HFF-Myc (cell line): ENCODE measurements around the gene LRMDA.

ENCODE experiments used
- DNase-seq: peaks from one replicate; pipeline ENCODE4 v3.0.0-alpha.2; 2011; ENCODE audit warnings: low read depth; ENCODE audit errors: extremely low read depth
- H3K4me3 ChIP-seq: replicated peaks from 2 replicates; pipeline ENCODE4 v1.5.1; 2011; ENCODE audit warnings: low read depth, mild to moderate bottlenecking, control low read depth, low read length
- TF ChIP-seq, protein P1 (sequence below): IDR thresholded peaks from 2 replicates; pipeline ENCODE4 v1.5.1; 2012; ENCODE audit warnings: mild to moderate bottlenecking, low read depth, low read length, control low read depth; ENCODE audit errors: missing control alignments

The LRMDA gene

DNA sequence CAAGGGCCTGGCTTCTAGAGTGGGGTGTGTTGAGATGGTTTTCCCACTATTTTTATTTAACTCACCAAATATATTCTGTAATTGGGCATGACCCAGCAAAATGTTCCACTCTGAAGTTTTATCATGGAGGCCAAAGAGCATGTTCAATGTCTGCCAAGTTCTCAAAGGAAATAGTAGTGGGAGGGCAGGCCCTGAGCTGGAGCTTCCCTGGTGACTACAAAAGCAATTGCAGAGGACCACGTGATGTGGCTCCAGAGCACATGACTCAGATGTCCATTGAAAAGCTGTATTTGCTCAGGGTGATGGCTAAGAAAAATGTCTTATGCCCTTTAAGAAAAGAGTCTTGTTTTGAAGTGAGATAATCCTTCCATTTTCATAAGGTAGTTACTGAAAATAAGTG, 1024.8 kb downstream of the LRMDA start:
- H3K4me3 ChIP-seq = no peak overlapping the region
- no peak for DNase-seq
- TF ChIP-seq, protein P1, sequence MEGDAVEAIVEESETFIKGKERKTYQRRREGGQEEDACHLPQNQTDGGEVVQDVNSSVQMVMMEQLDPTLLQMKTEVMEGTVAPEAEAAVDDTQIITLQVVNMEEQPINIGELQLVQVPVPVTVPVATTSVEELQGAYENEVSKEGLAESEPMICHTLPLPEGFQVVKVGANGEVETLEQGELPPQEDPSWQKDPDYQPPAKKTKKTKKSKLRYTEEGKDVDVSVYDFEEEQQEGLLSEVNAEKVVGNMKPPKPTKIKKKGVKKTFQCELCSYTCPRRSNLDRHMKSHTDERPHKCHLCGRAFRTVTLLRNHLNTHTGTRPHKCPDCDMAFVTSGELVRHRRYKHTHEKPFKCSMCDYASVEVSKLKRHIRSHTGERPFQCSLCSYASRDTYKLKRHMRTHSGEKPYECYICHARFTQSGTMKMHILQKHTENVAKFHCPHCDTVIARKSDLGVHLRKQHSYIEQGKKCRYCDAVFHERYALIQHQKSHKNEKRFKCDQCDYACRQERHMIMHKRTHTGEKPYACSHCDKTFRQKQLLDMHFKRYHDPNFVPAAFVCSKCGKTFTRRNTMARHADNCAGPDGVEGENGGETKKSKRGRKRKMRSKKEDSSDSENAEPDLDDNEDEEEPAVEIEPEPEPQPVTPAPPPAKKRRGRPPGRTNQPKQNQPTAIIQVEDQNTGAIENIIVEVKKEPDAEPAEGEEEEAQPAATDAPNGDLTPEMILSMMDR = no peak

DNA sequence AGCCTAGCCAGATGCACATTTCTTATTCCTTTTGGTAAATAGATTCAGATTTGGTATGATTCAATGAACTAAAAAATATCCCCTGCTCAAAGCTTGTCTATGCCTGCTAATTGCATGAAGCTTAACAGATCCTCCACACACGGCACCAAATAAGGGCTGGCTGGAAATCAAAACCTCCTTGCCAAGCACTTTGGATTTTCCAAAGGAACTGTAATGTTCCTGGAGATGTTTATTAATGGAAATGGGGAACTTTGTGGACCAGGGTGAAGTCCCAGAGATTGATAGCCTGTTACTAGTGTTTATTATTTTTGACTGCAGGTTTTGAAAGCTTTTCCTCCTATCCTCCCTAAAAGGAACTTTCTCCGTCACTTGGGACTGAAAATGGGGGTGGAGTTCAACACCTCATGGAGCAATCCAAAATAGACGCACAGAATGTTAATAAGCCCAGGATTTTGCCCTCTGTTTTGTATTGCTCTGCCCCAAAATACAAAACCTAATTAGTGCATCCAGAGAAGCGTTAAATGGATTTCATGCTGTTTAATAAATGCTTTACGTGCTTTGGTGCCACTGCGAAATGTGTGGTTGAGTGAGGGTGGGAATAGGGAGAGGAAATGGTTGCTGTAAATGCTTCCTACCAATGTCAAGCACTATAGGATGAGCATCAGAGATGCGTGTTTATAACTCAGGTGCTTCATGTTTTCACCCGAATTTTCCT, 1027.7 kb downstream of the LRMDA start:
- DNase-seq = no peak
- H3K4me3 ChIP-seq = no peak overlapping the region
- TF ChIP-seq, protein P1 = no peak

DNA sequence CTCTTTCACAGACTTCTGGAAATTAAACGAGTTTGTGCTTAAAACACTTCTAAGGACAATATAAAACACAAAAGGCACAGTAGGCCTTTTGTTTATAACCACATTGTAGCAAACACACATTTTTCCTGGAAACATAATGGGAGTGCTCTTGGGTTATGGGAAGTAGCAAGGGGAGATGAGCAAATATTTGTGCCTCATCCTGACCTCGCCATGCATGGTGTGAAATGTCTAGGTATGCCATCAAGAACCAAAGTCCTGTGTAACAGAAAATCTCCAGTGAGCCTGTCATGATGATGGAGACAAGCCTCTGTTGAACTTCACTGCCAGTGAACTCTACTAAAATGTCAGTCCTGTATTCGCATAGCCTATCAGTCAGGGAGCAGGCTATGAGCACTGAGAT, 1029.6 kb downstream of the LRMDA start:
- TF ChIP-seq, protein P1 = no peak
- no peak for DNase-seq
- no peak overlapping the region for H3K4me3 ChIP-seq

DNA sequence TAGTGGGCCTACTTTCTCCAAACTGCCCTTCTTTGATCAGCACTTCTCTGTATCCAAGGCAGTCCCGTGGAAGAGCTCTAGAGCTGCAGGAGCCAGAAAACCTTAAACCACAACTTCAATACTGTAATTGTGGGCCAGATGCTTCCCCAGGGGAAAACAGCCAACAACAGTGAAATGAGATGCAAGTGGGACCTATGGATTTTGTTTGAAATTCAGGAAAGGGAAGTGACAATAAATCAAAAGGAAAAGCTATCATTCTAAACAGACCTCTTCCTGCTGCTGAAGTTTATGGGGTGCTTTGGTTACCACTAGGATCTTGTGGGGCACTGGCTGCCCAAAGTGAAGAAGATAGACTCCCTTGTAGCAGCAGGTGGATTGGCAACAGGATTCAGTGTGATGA, 1031.7 kb downstream of the LRMDA start:
- TF ChIP-seq, protein P1 = no peak
- H3K4me3 ChIP-seq = no peak overlapping the region
- DNase-seq = no peak

DNA sequence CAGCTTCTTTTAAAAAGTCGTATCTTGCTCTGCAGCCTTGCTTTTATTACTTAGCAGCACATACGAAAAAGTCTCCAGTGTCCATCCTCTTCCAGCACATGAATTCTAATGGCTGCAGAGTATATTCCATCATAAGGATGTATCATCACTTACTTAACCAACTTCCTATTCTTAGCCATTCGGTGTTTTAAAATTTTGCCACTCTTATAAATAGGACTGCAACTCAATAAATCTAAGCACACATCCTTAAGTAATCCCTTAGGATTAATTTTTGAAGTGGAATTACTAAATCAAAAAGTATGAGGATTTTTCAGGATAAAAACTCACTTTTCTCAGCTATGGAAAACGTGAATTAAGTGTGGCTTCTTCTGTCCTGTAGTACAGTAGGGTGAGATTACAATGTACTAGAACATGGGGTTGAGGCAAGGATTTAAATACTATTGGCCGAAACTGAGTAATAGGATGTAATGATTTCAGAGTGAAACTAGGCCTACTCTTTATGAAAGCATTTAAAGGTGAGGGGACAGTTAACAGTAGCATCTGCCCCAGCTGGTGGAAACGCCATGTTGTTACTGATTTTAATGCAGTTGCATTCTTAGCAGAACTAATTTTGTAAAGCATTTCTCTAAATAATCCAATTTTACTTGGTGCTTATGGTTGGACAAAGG, 1035.5 kb downstream of the LRMDA start:
- DNase-seq = no peak
- no peak overlapping the region for H3K4me3 ChIP-seq
- TF ChIP-seq, protein P1 = no peak

DNA sequence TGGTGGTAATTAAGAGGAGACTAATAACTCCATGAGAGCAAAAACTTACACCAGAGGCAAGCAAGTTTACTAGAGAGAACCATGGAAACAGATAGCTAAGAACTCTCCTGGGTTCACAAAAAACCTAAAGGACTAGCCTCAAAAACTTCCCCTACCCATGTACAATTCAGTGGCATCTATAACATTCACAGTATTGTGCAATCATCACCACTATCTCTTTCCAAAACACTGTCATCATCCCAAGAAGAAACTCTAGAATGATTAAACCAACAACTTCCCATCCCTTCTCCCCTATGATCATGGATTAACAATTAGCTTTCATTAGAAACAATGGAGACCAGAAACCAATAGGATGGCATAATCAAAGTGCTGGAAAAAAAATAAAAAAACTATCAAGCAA, 1038.3 kb downstream of the LRMDA start:
- DNase-seq = no peak
- TF ChIP-seq, protein P1 = no peak
- no peak overlapping the region for H3K4me3 ChIP-seq
